ENCODE results near the gene MYO3B.

- TF ChIP-seq CTCF (IDR thresholded peaks at IDR 0.05; ENCODE audit: low read depth, low read length, poor library complexity, severe bottlenecking) (no peak), EZH2phosphoT487 (IDR thresholded peaks at IDR 0.05; ENCODE audit: borderline replicate concordance, low read length) (no peak)
Measured at GRCh38 chr2:170548304-170548703, 370.4 kb downstream of the MYO3B start.

Data from DOHH2 (cell line).